GM18507 (cell line): ENCODE results near the gene RTBDN.
A peak's percentile ranks its signal among the peaks of the same experiment; 100 is the strongest.
"Not testable (repeated sequence)": the region's sequence is repeated elsewhere in the genome, so short reads cannot be mapped to it uniquely, and the experiment has no call there.

ENCODE experiments used
- DNase-seq: peaks from one replicate; pipeline ENCODE4 v3.0.0; 2011; ENCODE audit warnings: low read depth; ENCODE audit not compliant: insufficient read length; ENCODE audit errors: extremely low spot score
- FAIRE-seq: peaks from 2 replicates; lab custom pipeline; 2011; peaks lifted over from hg19 to GRCh38; lab: Jason Lieb, UNC

RTBDN gene

DNA sequence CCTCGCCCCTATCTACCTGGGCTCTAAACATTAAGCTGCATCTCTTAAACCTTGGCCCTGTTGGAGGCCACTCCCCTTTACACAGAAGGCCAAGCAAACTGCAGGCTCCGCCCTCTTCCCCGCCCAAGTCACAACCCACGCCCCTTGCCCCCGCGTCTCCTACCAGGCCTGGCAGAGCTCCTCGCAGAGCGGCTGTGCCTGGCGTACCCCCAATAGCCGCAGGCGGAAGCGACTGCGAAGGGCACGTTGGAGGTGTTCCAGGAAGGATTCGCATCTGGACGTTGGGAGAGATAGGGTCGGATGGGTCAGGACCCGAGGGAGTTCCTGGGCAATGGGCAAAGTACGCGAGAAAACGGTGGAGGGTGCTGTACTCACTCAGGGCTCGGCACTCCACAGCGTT, 5.9 kb downstream of the RTBDN start:
- DNase-seq, result no peak
- no peak for FAIRE-seq

DNA sequence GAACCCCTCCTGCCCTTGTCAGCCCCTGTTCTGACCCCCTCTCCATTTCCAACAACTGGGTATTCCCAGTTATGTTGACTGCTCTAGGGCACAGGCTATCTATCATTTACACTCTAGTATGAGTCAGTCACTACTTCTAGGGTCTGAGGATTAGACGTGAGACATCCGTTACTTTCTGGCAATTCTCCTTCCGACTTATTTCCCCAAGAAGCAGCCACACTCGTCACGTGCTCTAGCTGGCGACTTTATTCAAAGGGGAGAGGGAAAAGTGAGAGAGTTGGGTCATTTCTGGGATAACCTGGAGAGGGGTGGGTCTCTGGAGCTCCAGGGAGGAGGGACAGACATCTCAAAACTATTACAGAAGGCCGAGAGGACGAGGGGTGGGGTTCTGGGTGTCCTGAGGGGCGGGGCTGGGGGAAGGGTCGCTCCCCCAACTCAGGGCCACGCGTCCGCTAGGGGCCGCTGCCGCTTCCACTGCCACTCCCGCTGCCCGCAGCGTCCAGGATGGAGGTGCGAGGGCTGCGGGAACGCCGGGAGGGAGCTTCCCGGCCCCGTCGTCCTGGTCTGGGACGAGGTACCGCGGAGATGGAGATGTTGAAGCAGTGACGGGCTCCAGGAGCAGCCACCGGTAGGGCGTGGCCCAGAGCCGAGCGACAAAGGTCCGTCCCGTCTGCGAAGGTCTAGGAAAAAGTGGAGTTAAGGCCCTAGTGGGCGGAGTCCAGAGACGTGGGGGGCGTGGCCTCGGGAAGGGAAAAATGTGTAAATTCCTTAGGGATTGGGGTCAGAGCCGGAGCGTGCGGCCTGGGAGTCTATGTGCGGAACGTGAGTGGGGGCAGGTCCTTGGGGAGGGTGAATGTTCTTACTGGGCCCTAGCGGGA, 8.9 kb downstream of the RTBDN start:
- FAIRE-seq, result no peak

GRCh38 chr19:12821761-12822160, 12.6 kb downstream of the RTBDN start:
- FAIRE-seq, result no peak
- DNase-seq, result no peak

More for the DNA sequence above, 8.9 kb downstream of the RTBDN start:
- no peak for DNase-seq

- not testable (repeated sequence) for FAIRE-seq, DNase-seq
These were observed 16.6 kb downstream of the RTBDN start for GRCh38 chr19:12817810-12818209.

GRCh38 chr19:12817188-12817587, 17.2 kb downstream of the RTBDN start:
- FAIRE-seq, DNase-seq: not testable (repeated sequence)

DNA sequence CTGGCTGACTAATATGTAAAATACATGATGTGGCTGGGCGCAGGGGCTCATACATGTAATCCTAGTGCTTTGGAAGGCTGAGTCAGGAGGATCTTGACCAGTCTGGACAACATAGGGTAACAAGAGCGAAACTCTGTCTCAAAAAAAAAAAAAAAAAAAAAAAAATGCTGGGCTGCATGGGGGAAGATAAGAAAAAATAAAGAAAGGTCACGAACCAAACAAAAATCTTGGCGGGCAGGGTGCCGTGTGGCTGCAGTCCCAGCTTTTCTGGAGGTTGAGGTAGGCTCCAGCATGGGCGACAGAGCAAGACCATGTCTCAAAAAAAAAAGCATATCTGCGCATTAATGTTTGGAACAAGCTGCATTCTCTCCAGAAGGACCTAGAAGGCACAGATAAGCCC, 19.3 kb downstream of the RTBDN start:
- FAIRE-seq (no peak), DNase-seq (no peak)

GRCh38 chr19:12806242-12807081, 27.9 kb downstream of the RTBDN start, which contains the start of gene RNASEH2A:
RNASEH2A (plus strand) TSS chr19:12806584; CDS start chr19:12806674, 90 bp downstream.
- peak; percentile 98 for DNase-seq
- FAIRE-seq, result peak; percentile 94

DNA sequence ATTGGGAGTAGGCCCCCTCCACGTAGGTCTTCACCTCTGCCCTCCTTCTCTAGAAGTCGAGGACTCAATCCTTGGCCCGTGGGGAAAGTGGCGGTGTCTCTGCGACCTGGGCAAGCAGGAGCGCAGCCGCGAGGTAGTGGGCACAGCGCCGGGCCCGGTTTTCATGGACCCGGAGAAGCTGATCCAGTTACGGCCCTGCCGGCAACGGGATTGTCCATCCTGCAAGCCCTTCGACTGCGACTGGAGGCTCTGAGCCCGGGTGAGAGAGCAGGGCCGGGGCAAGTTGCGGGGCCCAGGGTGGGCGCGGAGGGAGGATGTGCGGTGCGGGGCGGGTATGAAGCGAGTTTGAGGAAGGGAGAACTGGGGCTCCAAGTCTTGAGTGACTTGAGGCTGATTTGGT, 30.3 kb downstream of the RTBDN start:
- DNase-seq (no peak), FAIRE-seq (no peak)

DNA sequence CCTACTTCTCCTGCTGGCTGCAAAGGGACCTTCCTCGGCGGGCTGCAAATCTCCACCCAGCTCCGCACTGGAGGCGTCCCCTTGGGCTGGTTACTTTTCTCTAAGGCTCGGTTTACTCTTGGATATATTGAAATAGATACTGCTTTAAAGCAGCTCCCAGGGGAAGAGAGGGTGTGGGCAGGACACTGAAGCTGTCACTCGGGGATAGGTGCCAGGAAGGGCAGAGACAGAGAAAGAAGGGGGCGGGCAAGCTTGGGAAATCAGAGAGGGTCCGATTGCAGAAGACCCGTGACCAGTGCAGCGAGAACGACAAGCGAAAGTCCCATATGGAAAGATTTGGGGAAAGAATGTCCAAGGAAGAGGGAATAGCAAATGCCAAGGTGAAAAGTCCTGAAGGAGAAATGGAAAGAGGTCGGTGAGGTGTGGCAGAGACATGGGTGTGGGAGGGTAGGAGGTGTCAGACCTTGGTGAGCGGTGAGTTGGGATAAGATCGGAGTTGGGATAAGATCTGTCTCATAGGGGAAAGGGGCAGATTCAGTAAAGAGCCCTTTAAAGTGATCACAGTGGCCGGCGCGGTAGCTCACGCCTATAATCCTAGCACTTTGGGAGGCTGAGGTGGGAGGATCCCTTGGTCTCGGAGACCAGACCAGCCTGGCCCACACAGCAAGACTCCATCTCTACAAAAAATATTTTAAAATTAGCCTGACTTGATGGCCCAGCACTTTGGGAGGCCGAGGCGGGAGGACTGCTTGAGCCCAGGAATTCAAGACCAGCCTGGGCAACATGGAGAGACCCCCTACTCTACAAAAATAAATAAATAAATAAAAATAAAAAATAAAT, 31.9 kb downstream of the RTBDN start:
- DNase-seq (no peak), FAIRE-seq (no peak)

GRCh38 chr19:12801466-12802266, 32.7 kb downstream of the RTBDN start, which contains the start of the genes PRDX2 and THSD8:
PRDX2 (minus strand) TSS chr19:12801800; CDS start chr19:12801261, 539 bp downstream.
THSD8 (plus strand) TSS chr19:12802069; CDS start chr19:12802072, 3 bp downstream.
- DNase-seq (no peak), FAIRE-seq (no peak)

DNA sequence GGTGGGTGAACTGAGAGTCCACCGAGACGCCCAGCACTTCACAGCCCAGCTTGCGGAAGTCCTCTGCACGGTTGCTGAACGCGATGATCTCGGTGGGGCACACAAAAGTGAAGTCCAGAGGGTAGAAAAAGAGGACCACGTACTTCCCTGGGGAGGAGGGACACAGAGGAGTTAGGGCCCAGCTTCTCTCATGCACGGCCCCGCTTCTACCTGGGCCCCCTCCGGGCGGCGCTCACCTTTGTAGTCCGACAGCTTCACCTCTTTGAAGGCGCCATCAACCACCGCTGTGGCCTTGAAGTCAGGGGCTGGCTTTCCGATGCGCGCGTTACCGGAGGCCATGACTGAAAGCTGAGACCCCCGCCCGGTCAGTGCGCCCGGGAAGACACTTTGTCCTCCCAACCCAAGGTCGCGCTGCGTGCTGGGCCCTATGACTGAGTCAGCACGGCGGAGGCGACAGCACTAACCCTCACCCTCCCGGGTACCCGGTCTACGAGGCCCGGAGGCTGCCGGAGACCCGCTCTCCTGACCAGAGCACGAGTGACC, 33.4 kb downstream of the RTBDN start:
- FAIRE-seq, result no peak

DNA sequence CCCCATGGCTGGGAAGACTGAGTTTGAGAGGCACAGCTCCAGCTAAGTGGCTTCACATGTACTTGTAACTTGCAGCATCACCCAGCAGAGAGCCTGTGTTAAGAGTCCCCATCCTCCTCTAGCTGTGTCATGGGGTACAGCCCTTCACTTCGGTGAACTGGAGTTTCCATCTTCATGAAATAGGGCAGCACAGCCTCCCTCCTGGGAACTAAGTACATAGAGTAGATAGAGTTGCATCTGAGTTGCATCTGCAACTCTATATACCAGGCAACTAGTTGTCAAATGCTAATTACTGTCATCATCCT, 34.0 kb downstream of the RTBDN start:
- no peak for FAIRE-seq
- no peak for DNase-seq

More for the DNA sequence above, 33.4 kb downstream of the RTBDN start:
- DNase-seq, result no peak

- FAIRE-seq, result no peak
- DNase-seq, result no peak
These were observed 34.5 kb downstream of the RTBDN start for GRCh38 chr19:12799742-12800465.

GRCh38 chr19:12797607-12798006, 36.8 kb downstream of the RTBDN start:
- DNase-seq, FAIRE-seq: not testable (repeated sequence)

DNA sequence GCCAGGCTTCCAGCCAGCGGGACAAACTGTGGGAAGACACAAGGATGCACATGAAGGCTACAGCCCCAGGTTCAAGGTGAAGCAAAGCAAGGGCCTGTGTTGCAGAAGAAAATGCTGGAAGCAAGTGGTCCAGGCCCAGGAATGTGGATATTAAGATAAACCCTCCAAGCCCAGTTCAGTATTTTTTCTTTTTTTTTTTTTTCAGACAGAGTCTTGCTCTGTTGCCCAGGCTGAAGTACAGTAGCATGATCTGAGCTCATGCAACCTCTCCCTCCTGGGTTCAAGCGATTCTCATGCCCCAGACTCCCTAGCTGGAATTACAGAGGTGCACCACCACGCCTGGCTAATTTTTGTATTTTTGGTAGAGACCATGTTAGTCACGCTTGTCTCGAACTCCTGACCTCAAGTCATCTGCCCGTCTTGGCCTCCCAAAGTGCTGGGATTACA, 37.2 kb downstream of the RTBDN start:
- FAIRE-seq (no peak), DNase-seq (no peak)

- DNase-seq (no peak), FAIRE-seq (peak; percentile 93)
These were observed 38.0 kb downstream of the RTBDN start for GRCh38 chr19:12796146-12797071.

GRCh38 chr19:12794971-12795381, 39.4 kb downstream of the RTBDN start:
- FAIRE-seq, result no peak

More at GRCh38 chr19:12794971-12795381, 39.4 kb downstream of the RTBDN start:
- no peak for DNase-seq
